Fibroblast of lung (primary cell): Measurements from ENCODE around the gene TBC1D25. TPM values are rescaled to one million over a fixed set of nuclear protein-coding genes. Genes with fewer than 3 reads are reported as not detected.

ENCODE experiments used
- DNase-seq, 2 donors: peaks; one replicate each; pipeline versions ENCODE4 v3.0.0 to v3.0.0-alpha.2; 2010; ENCODE audit warnings: low read depth in 2 of 2
- H2AFZ ChIP-seq: 2 replicates; pipeline ENCODE4 v1.5.1; 2012; ENCODE audit warnings: low read length, control low read depth, inconsistent platforms
- H3K27ac ChIP-seq: 2 replicates; pipeline ENCODE4 v1.5.1; 2011; ENCODE audit warnings: low read length, control low read depth; ENCODE audit not compliant: insufficient read depth
- H3K27me3 ChIP-seq: 2 replicates; pipeline ENCODE4 v1.5.1; 2011; ENCODE audit warnings: mild to moderate bottlenecking, low read length; ENCODE audit not compliant: control insufficient read depth, insufficient read depth
- H3K36me3 ChIP-seq: 2 replicates; pipeline ENCODE4 v1.5.1; 2011; ENCODE audit warnings: low read length; ENCODE audit not compliant: control insufficient read depth, insufficient read depth
- H3K4me1 ChIP-seq: 2 replicates; pipeline ENCODE4 v1.5.1; 2011; ENCODE audit warnings: low read length; ENCODE audit not compliant: control insufficient read depth, insufficient read depth; ENCODE audit errors: extremely low read depth
- H3K4me2 ChIP-seq: 2 replicates; pipeline ENCODE4 v1.5.1; 2011; ENCODE audit warnings: low read length, control low read depth; ENCODE audit not compliant: insufficient read depth; ENCODE audit errors: extremely low read depth
- H3K4me3 ChIP-seq, 4 experiments: fragments of 200-600 bp in 1 of 4; sonication (generic) in 1 of 4; replicated peaks in 1 of 4; 2 replicates each; pipeline ENCODE4 v1.5.1; 2011 to 2016; ENCODE audit warnings: low read length in 4 of 4, low read depth in 3 of 4, mild to moderate bottlenecking in 3 of 4, control low read depth in 2 of 4, inconsistent platforms in 1 of 4, mixed read lengths in 1 of 4; ENCODE audit not compliant: insufficient read depth in 1 of 4; ENCODE audit errors: control extremely low read depth in 1 of 4
- H3K79me2 ChIP-seq: 2 replicates; pipeline ENCODE4 v1.5.1; 2012; ENCODE audit warnings: mild to moderate bottlenecking, low read length, inconsistent platforms; ENCODE audit not compliant: control insufficient read depth, insufficient read depth
- H3K9ac ChIP-seq: 2 replicates; pipeline ENCODE4 v1.5.1; 2011; ENCODE audit warnings: mild to moderate bottlenecking, low read length, control low read depth; ENCODE audit not compliant: insufficient read depth
- H3K9me3 ChIP-seq: 2 replicates; pipeline ENCODE4 v1.5.1; 2012; ENCODE audit warnings: low read depth, low read length; ENCODE audit not compliant: control insufficient read depth, insufficient read depth
- H4K20me1 ChIP-seq: 2 replicates; pipeline ENCODE4 v1.5.1; 2011; ENCODE audit warnings: low read length; ENCODE audit not compliant: control insufficient read depth, insufficient read depth; ENCODE audit errors: extremely low read depth
- CTCF ChIP-seq, 2 donors: IDR thresholded peaks in 1 of 2; conservative IDR thresholded peaks in 1 of 2; 1 replicate in 1 of 2; 2 replicates in 1 of 2; pipeline ENCODE4 v1.5.1; 2011 to 2012; ENCODE audit warnings: low read length in 2 of 2, control low read depth in 1 of 2, inconsistent platforms in 1 of 2, low read depth in 1 of 2, mild to moderate bottlenecking in 1 of 2
- EZH2 ChIP-seq: IDR thresholded peaks from 2 replicates; pipeline ENCODE4 v1.5.1; 2012; ENCODE audit warnings: low read length, control low read depth, mild to moderate bottlenecking; ENCODE audit errors: missing control alignments
- polyA plus RNA-seq, 2 donors: library from polyadenylated mRNA; depleted of rRNA in 1 of 2; stranded (reverse) in 1 of 2; unstranded in 1 of 2; fragments of >200 nt; gene quantifications; 2 replicates each; pipeline ENCODE4 v1.2.1, GENCODE V29; 2011 to 2012; ENCODE audit warnings: missing spikeins in 1 of 2
- total RNA-seq: library from RNA; depleted of rRNA; stranded (reverse); fragments of >200 nt; gene quantifications from 2 replicates; pipeline ENCODE4 v1.2.1, GENCODE V29; 2014

TBC1D25 gene
- total and polyA plus RNA-seq, 2 donors (not counting 1 experiment from before 2014, with no cell fraction given) = 5.1 to 8.5 TPM

- Histone ChIP-seq H3K9me3 (no peaks in the 10 kb centered on the region), H3K79me2 (no peaks in the 10 kb centered on the region), H3K9ac (no peak overlapping the region), H3K27me3 (no peaks in the 10 kb centered on the region), H3K27ac (no peak overlapping the region), H3K4me2 (no peak overlapping the region), H2AFZ (no peak overlapping the region), H4K20me1 (no peaks in the 10 kb centered on the region), H3K4me3 (no peak overlapping the region), H3K36me3 (no peaks in the 10 kb centered on the region), H3K4me1 (peaks cover 2% of the 10 kb centered on the region)
- no peak for TF ChIP-seq CTCF (conservative IDR thresholded peaks at IDR 0.05 in 1 of 2, IDR thresholded peaks at IDR 0.05 in 1 of 2; ENCODE audit: low read depth in 1 of 2, low read length in 2 of 2)
- no peak for TF ChIP-seq EZH2
- peak in 1 of 2 donors; percentile 43 for DNase-seq
These were observed 48.9 kb upstream of the TBC1D25 start for GRCh38 chrX:48490661-48491060.

GRCh38 chrX:48491809-48492208 lies 47.7 kb upstream of the TBC1D25 start:
- no peak overlapping the region for H3K4me3 ChIP-seq
- no peaks in the 10 kb centered on the region for H3K36me3 ChIP-seq
- no peaks in the 10 kb centered on the region for H3K27me3 ChIP-seq
- H3K9me3 ChIP-seq = no peaks in the 10 kb centered on the region
- TF ChIP-seq EZH2 (no peak), CTCF (conservative IDR thresholded peaks at IDR 0.05 in 1 of 2, IDR thresholded peaks at IDR 0.05 in 1 of 2; ENCODE audit: low read depth in 1 of 2, low read length in 2 of 2) (no peak)
- H4K20me1 ChIP-seq = no peaks in the 10 kb centered on the region
- H3K9ac ChIP-seq = no peak overlapping the region
- no peak overlapping the region for H3K4me2 ChIP-seq
- peaks cover 2% of the 10 kb centered on the region for H3K4me1 ChIP-seq
- DNase-seq = no peak
- no peak overlapping the region for H2AFZ ChIP-seq
- H3K79me2 ChIP-seq = no peaks in the 10 kb centered on the region
- peak overlapping the region; percentile 25 for H3K27ac ChIP-seq

- H3K9ac ChIP-seq = no peak overlapping the region
- no peak for DNase-seq
- TF ChIP-seq CTCF (conservative IDR thresholded peaks at IDR 0.05 in 1 of 2, IDR thresholded peaks at IDR 0.05 in 1 of 2; ENCODE audit: low read depth in 1 of 2, low read length in 2 of 2) (no peak), EZH2 (no peak)
These were observed 47.1 kb upstream of the TBC1D25 start for GRCh38 chrX:48492293-48492910.

More at GRCh38 chrX:48492293-48492910, 47.1 kb upstream of the TBC1D25 start:
- no peaks in the 10 kb centered on the region for H3K79me2 ChIP-seq
- H3K4me3 ChIP-seq = no peak overlapping the region
- H3K4me2 ChIP-seq = peak overlapping the region; percentile 0
- H3K27ac ChIP-seq = peak overlapping the region; percentile 25
- H3K9me3 ChIP-seq = no peaks in the 10 kb centered on the region
- H2AFZ ChIP-seq = no peak overlapping the region
- H3K36me3 ChIP-seq = no peaks in the 10 kb centered on the region
- no peaks in the 10 kb centered on the region for H4K20me1 ChIP-seq
- no peaks in the 10 kb centered on the region for H3K27me3 ChIP-seq
- peaks cover 2% of the 10 kb centered on the region for H3K4me1 ChIP-seq
